ENCODE measurements around the gene MORN1. TPM values are rescaled to one million over a fixed set of nuclear protein-coding genes. Genes with fewer than 3 reads are reported as not detected.

The MORN1 gene
- total RNA-seq, 1 donor from 2014 or later: 35.3 TPM

DNA sequence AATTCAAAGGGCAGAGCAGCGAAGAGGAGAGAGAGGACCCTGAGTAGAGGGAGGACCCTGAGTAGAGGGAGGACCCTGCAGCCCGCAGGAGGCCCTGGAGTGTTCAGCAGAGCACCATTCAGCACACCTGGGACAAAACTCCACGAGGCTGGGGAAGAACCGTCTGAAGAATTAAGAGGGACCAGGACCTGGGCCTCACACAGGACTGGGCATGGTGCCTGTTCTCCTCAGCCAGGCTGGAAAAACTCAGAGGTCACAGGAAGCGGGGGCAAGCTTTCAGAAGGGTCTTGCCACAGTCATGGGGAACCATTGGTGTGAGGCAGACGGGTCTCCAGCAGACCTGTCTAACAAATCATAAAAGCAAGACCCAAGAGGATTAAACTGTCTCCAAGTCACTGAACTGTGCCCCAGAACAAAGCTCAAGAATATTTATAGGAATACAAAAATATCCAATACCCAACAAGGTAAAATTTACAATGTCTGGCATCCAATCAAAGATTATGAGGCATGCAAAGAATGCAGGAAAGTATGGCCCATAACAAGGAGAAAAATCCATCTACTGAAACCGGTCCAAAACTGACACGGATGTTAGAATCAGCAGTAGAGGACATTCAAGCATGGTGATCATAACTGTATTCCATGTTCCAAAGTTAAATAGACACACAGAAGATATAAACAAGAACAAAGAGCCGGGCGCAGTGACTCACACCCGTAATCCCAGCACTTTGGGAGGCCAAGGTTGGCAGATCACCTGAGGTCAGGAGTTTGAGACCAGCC lies 30.6 kb downstream of the MORN1 start:
- Mint-ChIP-seq H3K4me3 (ENCODE audit: low read depth) (no peak overlapping the region), H3K27ac (peak overlapping the region; percentile 69), H3K9me3 (ENCODE audit: low read depth) (peaks cover 5% of the 10 kb centered on the region), H3K4me1 (ENCODE audit: low read depth) (no peaks in the 10 kb centered on the region), H3K36me3 (ENCODE audit: insufficient read depth) (peaks cover 18% of the 10 kb centered on the region), H3K27me3 (no peaks in the 10 kb centered on the region)
- DNase-seq (ENCODE audit: low spot score, unreplicated experiment): no peak
- TF ChIP-seq, protein P1, sequence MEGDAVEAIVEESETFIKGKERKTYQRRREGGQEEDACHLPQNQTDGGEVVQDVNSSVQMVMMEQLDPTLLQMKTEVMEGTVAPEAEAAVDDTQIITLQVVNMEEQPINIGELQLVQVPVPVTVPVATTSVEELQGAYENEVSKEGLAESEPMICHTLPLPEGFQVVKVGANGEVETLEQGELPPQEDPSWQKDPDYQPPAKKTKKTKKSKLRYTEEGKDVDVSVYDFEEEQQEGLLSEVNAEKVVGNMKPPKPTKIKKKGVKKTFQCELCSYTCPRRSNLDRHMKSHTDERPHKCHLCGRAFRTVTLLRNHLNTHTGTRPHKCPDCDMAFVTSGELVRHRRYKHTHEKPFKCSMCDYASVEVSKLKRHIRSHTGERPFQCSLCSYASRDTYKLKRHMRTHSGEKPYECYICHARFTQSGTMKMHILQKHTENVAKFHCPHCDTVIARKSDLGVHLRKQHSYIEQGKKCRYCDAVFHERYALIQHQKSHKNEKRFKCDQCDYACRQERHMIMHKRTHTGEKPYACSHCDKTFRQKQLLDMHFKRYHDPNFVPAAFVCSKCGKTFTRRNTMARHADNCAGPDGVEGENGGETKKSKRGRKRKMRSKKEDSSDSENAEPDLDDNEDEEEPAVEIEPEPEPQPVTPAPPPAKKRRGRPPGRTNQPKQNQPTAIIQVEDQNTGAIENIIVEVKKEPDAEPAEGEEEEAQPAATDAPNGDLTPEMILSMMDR (IDR thresholded peaks at IDR 0.05; ENCODE audit: unreplicated experiment): no peak

- H3K36me3 Mint-ChIP-seq (ENCODE audit: insufficient read depth): peaks cover 14% of the 10 kb centered on the region
- TF ChIP-seq, protein P1 (IDR thresholded peaks at IDR 0.05; ENCODE audit: unreplicated experiment): no peak
- H3K9me3 Mint-ChIP-seq (ENCODE audit: low read depth): peaks cover 3% of the 10 kb centered on the region
- no peak overlapping the region for H3K27ac Mint-ChIP-seq
- H3K4me1 Mint-ChIP-seq (ENCODE audit: low read depth): no peaks in the 10 kb centered on the region
- no peak for DNase-seq (ENCODE audit: low spot score, unreplicated experiment)
- H3K27me3 Mint-ChIP-seq: no peaks in the 10 kb centered on the region
- H3K4me3 Mint-ChIP-seq (ENCODE audit: low read depth): no peak overlapping the region
These were observed 32.4 kb downstream of the MORN1 start for GRCh38 chr1:2358651-2359640.

DNA sequence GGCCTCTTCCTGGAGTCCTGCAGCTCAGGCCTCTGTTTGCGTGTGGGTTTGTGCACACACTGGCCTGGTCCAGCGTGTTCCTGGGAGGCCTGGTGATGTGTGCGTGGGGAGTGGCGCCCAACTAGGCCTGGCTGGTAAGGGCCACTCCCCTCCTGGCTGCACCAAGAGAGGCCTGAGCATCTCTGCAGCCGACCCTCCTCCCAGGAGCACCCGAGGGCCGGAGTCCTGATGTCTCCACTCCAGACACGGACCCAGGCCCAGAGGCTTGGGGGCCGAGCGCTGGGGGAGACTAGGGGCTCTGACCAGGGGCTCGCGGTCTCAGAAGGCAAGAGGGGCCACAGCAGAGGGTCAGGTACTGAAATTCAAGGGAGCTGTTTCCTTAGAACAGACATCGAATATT lies 33.3 kb downstream of the MORN1 start:
- no peak overlapping the region for H3K4me3 Mint-ChIP-seq (ENCODE audit: low read depth)
- peaks cover 8% of the 10 kb centered on the region for H3K36me3 Mint-ChIP-seq (ENCODE audit: insufficient read depth)
- H3K9me3 Mint-ChIP-seq (ENCODE audit: low read depth): no peaks in the 10 kb centered on the region
- no peaks in the 10 kb centered on the region for H3K4me1 Mint-ChIP-seq (ENCODE audit: low read depth)
- H3K27ac Mint-ChIP-seq: no peak overlapping the region
- no peak for DNase-seq (ENCODE audit: low spot score, unreplicated experiment)
- TF ChIP-seq, protein P1 (IDR thresholded peaks at IDR 0.05; ENCODE audit: unreplicated experiment): no peak
- no peaks in the 10 kb centered on the region for H3K27me3 Mint-ChIP-seq

- H3K36me3 Mint-ChIP-seq (ENCODE audit: insufficient read depth): peaks cover 4% of the 10 kb centered on the region
- H3K27me3 Mint-ChIP-seq: no peaks in the 10 kb centered on the region
- no peak overlapping the region for H3K27ac Mint-ChIP-seq
- no peak for DNase-seq (ENCODE audit: low spot score, unreplicated experiment)
- no peaks in the 10 kb centered on the region for H3K9me3 Mint-ChIP-seq (ENCODE audit: low read depth)
- TF ChIP-seq, protein P1 (IDR thresholded peaks at IDR 0.05; ENCODE audit: unreplicated experiment): no peak
- no peaks in the 10 kb centered on the region for H3K4me1 Mint-ChIP-seq (ENCODE audit: low read depth)
- no peak overlapping the region for H3K4me3 Mint-ChIP-seq (ENCODE audit: low read depth)
These were observed 34.2 kb downstream of the MORN1 start for GRCh38 chr1:2356911-2357845.
